Activated CD4-positive, alpha-beta T cell treated with anti-CD3 and anti-CD28 coated beads, Interleukin-2, amount 50 U/mL, for 48 hours (primary cell): Measurements from ENCODE around the gene FHOD3.

Experiments used
- DNase-seq, 2 experiments: peaks; one replicate each; pipeline ENCODE4 v3.0.0-alpha.2; 2020

The FHOD3 gene

DNA sequence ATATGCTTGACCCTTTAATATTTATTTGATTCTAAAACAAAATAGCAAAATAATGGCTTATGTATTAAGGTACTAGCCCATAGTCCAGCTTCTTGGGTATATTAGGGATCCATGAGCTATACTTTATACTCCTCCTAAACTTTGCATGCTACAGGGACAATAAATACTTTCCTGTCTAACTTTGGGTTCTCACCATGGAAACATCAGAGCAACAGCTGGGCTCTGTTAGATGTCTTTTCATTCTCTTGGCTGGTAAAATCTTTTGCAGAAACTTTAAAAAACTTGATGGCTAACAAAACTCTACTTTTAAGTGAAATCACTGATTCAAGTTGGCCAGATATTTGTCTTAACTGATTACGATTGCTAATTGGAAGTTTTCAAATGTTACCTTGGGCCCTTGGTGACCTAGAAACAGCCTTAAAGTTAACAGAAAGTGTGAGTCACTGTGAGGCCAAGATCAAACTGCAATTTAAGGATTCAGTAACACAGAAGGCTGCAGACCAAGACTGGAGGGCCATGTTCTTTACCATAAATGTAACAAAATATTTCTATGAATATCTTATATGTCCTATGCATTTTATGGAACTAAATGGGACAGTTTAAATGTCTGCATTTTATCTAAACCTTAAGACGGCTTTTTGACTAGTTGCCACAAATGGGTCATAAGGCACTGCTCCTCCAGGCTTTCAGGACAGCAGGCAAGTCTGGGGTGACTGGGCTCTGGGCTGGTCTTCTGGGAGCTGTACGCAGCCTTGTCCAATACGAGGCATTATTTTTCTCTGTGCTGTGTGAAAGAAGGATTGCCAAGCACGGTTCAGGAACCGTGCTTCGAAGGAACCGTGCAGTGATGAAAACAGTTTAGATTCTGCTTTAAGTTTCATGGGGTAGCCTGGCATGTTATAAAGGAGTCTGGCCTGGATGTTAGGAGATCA, 342.8 kb downstream of the FHOD3 start:
- no peak for DNase-seq

DNA sequence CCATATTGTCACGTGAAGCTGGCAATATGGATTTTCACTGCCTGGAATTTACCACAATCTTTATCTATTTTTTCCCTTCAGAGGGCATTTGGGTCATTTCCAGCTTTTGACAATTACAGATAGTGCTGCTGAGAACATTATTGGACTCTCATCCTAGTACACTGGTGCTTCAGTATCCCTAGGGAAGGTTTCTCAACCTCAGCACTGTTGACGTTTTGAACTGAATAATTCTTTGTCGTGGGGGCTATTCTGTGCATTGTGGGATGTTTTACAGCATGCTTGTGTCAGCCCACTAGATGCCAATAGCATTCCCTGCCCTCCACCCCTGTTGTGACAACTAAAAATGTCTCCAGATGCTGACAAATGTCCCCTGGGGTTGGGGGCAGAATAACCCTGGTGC, 345.5 kb downstream of the FHOD3 start:
- DNase-seq, result no peak

GRCh38 chr18:36648803-36649202, 351.3 kb downstream of the FHOD3 start:
- no peak for DNase-seq

- no peak for DNase-seq
Observed at GRCh38 chr18:36649205-36649604, 351.7 kb downstream of the FHOD3 start.

- no peak for DNase-seq
Observed at GRCh38 chr18:36650266-36650665, 352.8 kb downstream of the FHOD3 start.

GRCh38 chr18:36650906-36651305, 353.4 kb downstream of the FHOD3 start:
- DNase-seq, result no peak

DNA sequence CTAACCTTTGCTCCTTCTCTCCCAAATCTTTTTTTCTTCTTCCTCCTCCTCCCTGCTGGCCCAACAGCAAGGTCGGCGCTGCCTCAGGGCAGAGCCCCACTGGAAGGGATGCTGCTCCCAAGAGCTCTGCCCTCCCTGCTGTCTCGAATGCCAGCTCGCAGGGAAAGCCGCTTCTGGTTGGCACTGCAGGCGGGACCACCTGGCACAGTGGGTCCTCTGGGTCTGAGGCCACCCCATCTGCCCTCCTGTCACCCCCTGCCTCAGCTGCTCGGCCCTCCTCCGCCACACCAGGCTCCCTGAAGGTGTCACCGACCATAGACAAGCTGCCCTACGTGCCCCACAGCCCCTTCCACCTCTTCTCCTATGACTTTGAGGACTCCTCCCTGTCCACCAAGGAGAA, 355.0 kb downstream of the FHOD3 start:
- DNase-seq, result no peak

DNA sequence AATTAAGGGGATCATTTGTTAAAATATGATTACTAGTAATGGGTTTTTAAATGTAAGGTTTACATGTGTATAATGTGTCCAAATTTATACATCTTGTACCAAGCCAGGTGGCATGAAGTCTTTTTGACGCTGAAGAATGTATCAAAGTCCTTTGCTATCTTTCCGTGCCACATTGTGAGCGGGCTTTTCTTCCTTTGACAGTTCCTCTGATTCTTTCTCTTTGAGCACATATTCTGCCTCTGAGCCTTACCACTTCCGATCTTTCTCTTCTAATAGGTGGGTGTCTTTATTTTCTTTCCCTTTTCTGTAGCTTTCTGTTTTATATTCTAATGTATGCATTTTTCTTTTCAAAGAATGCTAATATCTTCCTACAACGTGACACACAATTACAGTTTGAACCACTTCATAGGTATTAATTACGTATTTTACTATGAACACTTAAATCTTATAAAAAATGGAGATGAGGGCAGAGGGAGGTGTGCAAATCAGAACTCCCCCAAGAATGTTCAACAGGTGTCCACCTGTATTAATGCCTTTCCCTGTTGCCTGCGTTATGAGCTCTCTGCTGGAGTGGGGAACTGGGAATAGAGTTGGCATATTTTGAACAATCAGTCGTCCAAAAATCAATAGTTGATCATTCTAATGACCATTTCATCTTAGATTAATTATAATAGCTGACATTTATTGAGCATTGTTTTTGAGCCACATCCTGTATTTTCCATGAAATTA, 355.8 kb downstream of the FHOD3 start:
- DNase-seq, result no peak

DNA sequence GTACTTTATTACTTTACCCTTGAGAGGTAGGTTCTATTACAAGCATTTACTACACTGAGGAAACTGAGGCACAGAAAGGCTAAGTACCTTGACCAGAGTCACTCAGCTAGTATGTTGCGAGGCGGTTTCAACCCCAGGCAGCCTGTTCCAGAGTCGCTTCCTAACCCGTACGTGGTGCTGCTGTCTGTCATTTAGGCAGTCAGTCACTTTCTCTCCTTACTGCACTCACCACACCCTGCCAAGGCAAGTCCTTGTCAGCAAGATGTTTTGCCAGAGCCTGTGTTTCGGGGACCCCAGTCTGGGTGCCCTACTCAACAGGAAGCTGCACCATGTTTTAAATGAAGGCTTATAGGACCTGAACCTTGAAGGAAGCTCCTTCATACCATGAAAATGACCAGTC, 356.4 kb downstream of the FHOD3 start:
- DNase-seq, result no peak

GRCh38 chr18:36655074-36655473, 357.6 kb downstream of the FHOD3 start:
- DNase-seq, result no peak

DNA sequence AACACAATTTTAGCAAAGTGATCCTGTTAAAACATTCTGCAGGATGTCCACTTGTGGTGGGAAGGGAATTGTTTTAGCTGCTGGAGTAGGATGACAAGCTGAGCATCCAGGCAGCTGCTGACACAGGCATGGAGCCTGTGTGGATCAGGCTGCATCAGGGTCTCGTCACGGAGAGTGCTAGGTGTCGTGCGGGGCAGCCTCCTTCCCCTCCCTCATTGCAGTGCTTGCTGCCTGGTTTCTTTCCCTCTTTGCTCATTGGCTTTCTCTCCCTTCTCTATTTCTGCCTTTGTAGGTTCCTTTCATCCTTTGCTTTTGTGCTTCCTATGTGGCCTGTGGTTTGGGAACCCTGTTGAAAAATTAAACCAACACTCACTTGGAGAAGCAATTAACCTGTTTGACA, 358.4 kb downstream of the FHOD3 start:
- no peak for DNase-seq

DNA sequence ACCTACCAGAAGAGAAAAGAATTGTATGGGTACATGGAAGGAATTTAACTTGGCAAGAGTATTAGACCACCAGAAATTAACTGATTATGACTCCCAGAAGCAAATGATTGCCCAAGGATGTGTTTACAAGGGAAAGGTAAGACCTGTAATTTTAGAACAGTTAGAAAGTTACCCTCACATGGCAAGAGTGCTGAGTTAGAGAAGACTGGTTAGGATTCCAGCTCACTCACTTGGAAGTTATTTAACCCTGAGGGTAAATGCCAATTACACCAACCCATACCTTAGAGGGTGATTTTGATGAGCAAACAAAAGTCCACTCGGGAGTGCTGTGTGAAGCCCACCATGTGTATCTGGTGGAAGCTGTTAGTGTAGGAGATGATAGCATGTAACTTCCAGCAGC, 361.1 kb downstream of the FHOD3 start:
- DNase-seq, result no peak

DNA sequence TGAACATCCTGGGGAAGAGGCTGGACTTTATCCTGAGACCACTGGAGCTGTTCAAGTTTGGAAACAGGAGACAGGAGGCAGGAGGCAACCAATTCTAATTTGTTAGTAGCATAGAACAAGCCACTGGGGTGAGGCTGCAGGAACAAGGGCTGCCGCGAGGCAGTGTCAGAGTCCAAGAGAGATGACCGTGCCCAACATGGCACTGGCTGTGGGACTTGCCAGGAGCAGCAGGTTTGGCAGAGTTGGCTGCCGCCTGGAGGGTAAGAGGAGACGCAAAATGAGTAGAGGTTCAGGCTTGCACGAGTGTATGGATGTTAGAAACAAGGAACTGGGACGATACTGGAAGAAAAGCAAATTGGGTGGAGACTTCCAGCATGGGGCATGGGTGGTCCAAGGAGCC, 362.8 kb downstream of the FHOD3 start:
- DNase-seq, result no peak

- DNase-seq, result no peak
Observed at GRCh38 chr18:36661999-36662398, 364.5 kb downstream of the FHOD3 start.

- no peak for DNase-seq
Observed at GRCh38 chr18:36663312-36663711, 365.8 kb downstream of the FHOD3 start.

- no peak for DNase-seq
Observed at GRCh38 chr18:36665952-36666351, 368.4 kb downstream of the FHOD3 start.

GRCh38 chr18:36667811-36668210, 370.3 kb downstream of the FHOD3 start:
- DNase-seq, result no peak

GRCh38 chr18:36668349-36668748, 370.8 kb downstream of the FHOD3 start:
- DNase-seq, result no peak

GRCh38 chr18:36672437-36673344, 375.2 kb downstream of the FHOD3 start:
- no peak for DNase-seq

DNA sequence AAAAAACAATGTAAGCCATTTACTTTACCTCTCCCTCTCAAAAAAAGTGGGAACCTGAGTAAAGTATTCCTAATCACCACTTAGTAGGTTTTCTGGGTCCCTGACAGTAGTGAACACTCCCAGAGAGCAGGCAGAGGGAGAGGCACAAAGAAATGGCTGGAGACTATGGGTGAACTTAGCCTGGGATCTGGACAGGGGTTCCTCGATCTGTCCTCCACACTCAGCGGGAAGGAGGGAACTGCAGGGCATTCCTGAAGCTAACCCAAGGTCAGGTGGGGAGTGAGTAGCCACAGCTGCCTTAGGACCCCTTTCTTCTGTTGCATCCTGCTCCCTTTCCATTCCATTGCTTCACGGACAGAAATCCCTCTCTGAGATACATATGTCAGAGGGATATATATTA, 375.9 kb downstream of the FHOD3 start:
- no peak for DNase-seq

GRCh38 chr18:36675076-36675475, 377.6 kb downstream of the FHOD3 start:
- DNase-seq, result no peak

- no peak for DNase-seq
Observed at GRCh38 chr18:36675542-36675941, 378.0 kb downstream of the FHOD3 start.

DNA sequence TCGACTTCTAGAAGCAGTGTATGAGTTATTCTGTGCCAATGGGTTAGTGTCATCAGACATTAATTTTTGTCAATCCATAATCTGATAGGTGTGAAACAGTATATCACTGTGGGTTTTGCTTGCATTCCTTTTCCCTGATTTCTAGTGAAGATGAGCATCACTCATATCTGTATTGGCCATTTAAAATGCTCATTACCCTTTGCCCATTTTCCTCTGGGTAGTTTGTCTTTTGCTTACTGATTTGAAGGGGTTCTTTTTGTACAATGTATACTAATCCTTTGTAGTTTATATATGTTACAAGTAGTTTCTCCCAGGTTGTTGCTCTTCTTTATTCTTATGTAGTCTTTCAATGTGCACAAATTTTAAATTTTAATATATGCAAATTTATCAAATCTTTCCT, 379.1 kb downstream of the FHOD3 start:
- no peak for DNase-seq
